SU-DHL-6 (cell line): ENCODE measurements around the gene ASCC3.

ENCODE experiments used
- H2AFZ ChIP-seq: fragments of 200-600 bp; sonication (generic); 2 replicates; pipeline ENCODE4 v1.6.1; 2014; ENCODE audit warnings: low read depth, mild to moderate bottlenecking, moderate library complexity, mixed read lengths, antibody characterized with exemption, low read length; ENCODE audit not compliant: severe bottlenecking
- H3F3A ChIP-seq: fragments of 200-600 bp; shearing (Covaris generic); 2 replicates; pipeline ENCODE4 v1.6.0; 2016; ENCODE audit warnings: antibody characterized with exemption, mild to moderate bottlenecking; ENCODE audit not compliant: insufficient read depth
- H3K27ac ChIP-seq: fragments of 200-600 bp; sonication (generic); 2 replicates; pipeline ENCODE4 v1.5.1; 2016; ENCODE audit warnings: low read depth, mild to moderate bottlenecking, low read length, moderate library complexity, mixed read lengths
- H3K27me3 ChIP-seq: fragments of 200-600 bp; sonication (generic), shearing (Covaris generic); 2 replicates; pipeline ENCODE4 v1.6.0; 2014; ENCODE audit warnings: mild to moderate bottlenecking, low read length
- H3K36me3 ChIP-seq: fragments of 200-600 bp; sonication (generic); 2 replicates; pipeline ENCODE4 v1.6.1; 2014; ENCODE audit warnings: mild to moderate bottlenecking, low read length, mixed read lengths
- H3K4me2 ChIP-seq: fragments of 300-600, 200-600 bp; shearing (Covaris generic), sonication (generic); 2 replicates; pipeline ENCODE4 v1.6.0; 2014; ENCODE audit warnings: low read length, low read depth, mild to moderate bottlenecking; ENCODE audit not compliant: poor library complexity, severe bottlenecking
- H3K4me3 ChIP-seq: fragments of 200-600 bp; sonication (generic); 2 replicates; pipeline ENCODE4 v1.5.1; 2014; ENCODE audit warnings: antibody characterized with exemption, low read length, mild to moderate bottlenecking, mixed read lengths; ENCODE audit not compliant: insufficient read depth, poor library complexity, severe bottlenecking
- H3K79me2 ChIP-seq: fragments of 200-600 bp; sonication (generic); 2 replicates; pipeline ENCODE4 v1.6.1; 2014; ENCODE audit warnings: mild to moderate bottlenecking, low read length, moderate library complexity; ENCODE audit not compliant: insufficient read depth
- H3K9ac ChIP-seq: fragments of 200-600 bp; sonication (generic); 2 replicates; pipeline ENCODE4 v1.7.0; 2014; ENCODE audit warnings: mild to moderate bottlenecking, low read length
- H3K9me2 ChIP-seq: fragments of 200-600 bp; sonication (generic); replicated peaks from 2 replicates; pipeline ENCODE4 v1.6.1; 2014; ENCODE audit warnings: low read length; ENCODE audit not compliant: insufficient read depth
- H3K9me3 ChIP-seq: fragments of 200-600 bp; sonication (generic); 2 replicates; pipeline ENCODE4 v1.6.1; 2014; ENCODE audit warnings: low read length, mixed read lengths; ENCODE audit not compliant: insufficient read depth
- H4K20me1 ChIP-seq: fragments of 200-600 bp; sonication (generic); 2 replicates; pipeline ENCODE4 v1.6.1; 2014; ENCODE audit warnings: low read depth, mild to moderate bottlenecking, antibody characterized with exemption, low read length, moderate library complexity, mixed read lengths
- CTCF ChIP-seq: fragments of 200-600 bp; sonication (generic); IDR thresholded peaks from one replicate; pipeline ENCODE4 v1.5.1; 2017; ENCODE audit warnings: antibody characterized with exemption, mild to moderate bottlenecking, low read length, moderate library complexity; ENCODE audit not compliant: insufficient read depth, poor library complexity, severe bottlenecking
- EZH2phosphoT487 ChIP-seq: fragments of 200-600 bp; sonication (generic), shearing (Covaris generic); conservative IDR thresholded peaks from 2 replicates; pipeline ENCODE4 v1.6.1; 2018; ENCODE audit warnings: mild to moderate bottlenecking, antibody characterized with exemption, low read length, moderate library complexity, mixed read lengths

The ASCC3 gene

GRCh38 chr6:100630536-100630935 is 250.6 kb downstream of the ASCC3 start:
- Histone ChIP-seq H3K27me3 (no peaks in the 10 kb centered on the region), H3K9me3 (no peaks in the 10 kb centered on the region), H3K9me2 (no peaks in the 10 kb centered on the region), H3F3A (no peaks in the 10 kb centered on the region), H2AFZ (no peak overlapping the region), H3K36me3 (peaks cover 16% of the 10 kb centered on the region), H3K9ac (no peak overlapping the region), H3K4me3 (no peak overlapping the region), H3K27ac (no peak overlapping the region), H3K4me2 (no peak overlapping the region), H4K20me1 (no peaks in the 10 kb centered on the region), H3K79me2 (no peaks in the 10 kb centered on the region)
- no peak for TF ChIP-seq CTCF
- no peak for TF ChIP-seq EZH2phosphoT487

DNA sequence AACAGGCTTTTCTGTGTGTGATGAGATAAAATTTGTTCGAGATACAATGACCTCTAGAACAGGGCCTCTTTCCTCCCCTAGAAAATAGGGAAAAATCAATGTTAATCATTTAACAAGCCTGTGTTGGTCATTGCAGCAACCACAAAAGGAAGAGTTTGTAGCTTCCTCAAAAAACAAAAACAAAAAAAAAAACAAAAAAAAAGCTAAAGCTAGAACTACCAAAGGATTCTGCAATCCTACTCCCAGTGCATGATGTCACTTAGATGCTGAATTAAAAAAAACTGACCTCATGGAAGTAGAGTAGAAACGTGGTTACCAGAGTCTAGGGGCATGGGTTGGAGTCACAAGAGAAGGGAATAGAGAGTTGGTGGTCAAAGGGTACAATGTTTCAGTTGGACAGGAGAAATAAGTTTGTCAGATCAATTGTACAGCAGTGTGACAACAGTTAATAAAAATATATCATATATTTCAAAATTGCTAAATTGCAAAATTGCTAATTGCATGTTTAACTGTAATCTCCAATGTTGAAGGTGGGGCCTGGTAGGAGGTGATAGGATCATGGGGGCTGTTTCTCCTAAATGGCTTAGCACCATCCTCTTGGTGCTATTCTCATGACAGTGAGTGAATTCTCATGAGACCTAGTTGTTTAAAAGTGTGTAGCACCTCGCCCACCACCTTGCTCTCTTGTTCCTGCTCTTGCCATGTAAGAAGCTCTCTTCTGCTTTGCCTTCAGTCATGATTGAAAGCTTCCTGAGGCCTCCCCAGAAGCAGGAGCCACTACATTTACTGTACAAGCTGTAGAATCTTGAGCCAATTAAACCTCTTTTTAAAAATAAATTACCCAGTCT is 253.0 kb downstream of the ASCC3 start:
- Histone ChIP-seq H3K79me2 (no peaks in the 10 kb centered on the region), H3K4me2 (no peak overlapping the region), H3K4me3 (no peak overlapping the region), H3K27me3 (no peaks in the 10 kb centered on the region), H3K36me3 (peaks cover 25% of the 10 kb centered on the region), H3F3A (no peaks in the 10 kb centered on the region), H3K9me2 (no peaks in the 10 kb centered on the region), H3K9ac (no peak overlapping the region), H3K27ac (no peak overlapping the region), H2AFZ (no peak overlapping the region), H4K20me1 (no peaks in the 10 kb centered on the region), H3K9me3 (no peaks in the 10 kb centered on the region)
- no peak for TF ChIP-seq EZH2phosphoT487

DNA sequence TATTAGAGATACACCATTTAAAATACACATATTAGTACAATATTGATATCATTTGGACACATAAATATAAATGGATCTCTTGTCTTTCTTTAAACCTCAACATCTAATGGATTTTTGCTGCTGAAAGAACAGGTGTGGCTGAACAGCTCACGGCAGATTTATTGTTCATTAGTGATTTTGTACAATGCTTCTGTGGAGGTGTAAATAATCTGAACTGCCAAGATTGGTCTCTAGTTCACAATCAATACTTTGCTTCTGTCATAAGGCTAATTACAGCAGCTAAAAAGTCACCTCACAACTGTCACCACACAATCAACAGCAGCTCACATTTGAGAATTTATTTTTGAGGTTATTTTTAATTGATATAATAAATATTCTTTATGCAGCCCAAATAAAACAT is 254.4 kb downstream of the ASCC3 start:
- Histone ChIP-seq H3K4me2 (no peak overlapping the region), H4K20me1 (no peaks in the 10 kb centered on the region), H3K79me2 (no peaks in the 10 kb centered on the region), H3K27me3 (no peaks in the 10 kb centered on the region), H2AFZ (no peak overlapping the region), H3K9ac (no peak overlapping the region), H3K36me3 (peaks cover 29% of the 10 kb centered on the region), H3K27ac (no peak overlapping the region), H3K9me2 (no peaks in the 10 kb centered on the region), H3K4me3 (no peak overlapping the region), H3K9me3 (no peaks in the 10 kb centered on the region), H3F3A (no peaks in the 10 kb centered on the region)
- TF ChIP-seq EZH2phosphoT487, result no peak
- TF ChIP-seq CTCF, result no peak
